Thyroid gland (tissue), 4 donors: Measurements from ENCODE around the gene B4GALT3. TPM values are rescaled to one million over a fixed set of nuclear protein-coding genes. Genes with fewer than 3 reads are reported as not detected.
A peak's percentile ranks its signal among the peaks of the same experiment; 100 is the strongest.

ENCODE experiments used
- DNase-seq, 2 donors: peaks; one replicate each; pipeline ENCODE4 v3.0.0-alpha.2; 2019
- H3K27ac ChIP-seq, 3 donors: fragments of 200-600 bp; sonication (generic); 1 replicate in 2 of 3; 2 replicates in 1 of 3; pipeline ENCODE4 v1.5.1; 2016 to 2019; ENCODE audit warnings: mild to moderate bottlenecking in 1 of 3, moderate library complexity in 1 of 3
- H3K27me3 ChIP-seq: fragments of 200-600 bp; sonication (generic); one replicate; pipeline ENCODE4 v1.5.1; 2019
- H3K36me3 ChIP-seq, 2 donors: fragments of 200-600 bp; sonication (generic); one replicate each; pipeline ENCODE4 v1.5.1; 2016 to 2019
- H3K4me1 ChIP-seq, 2 donors: fragments of 200-600 bp; sonication (generic); one replicate each; pipeline ENCODE4 v1.5.1; 2017 to 2019
- H3K4me3 ChIP-seq, 3 donors: fragments of 200-600 bp; sonication (generic); replicated peaks in 1 of 3; 1 replicate in 2 of 3; 2 replicates in 1 of 3; pipeline ENCODE4 v1.5.1; 2016; ENCODE audit warnings: mild to moderate bottlenecking in 1 of 3
- H3K9me3 ChIP-seq: fragments of 200-600 bp; sonication (generic); one replicate; pipeline ENCODE4 v1.5.1; 2017
- CTCF ChIP-seq, 6 experiments: fragments of 200-600 bp in 3 of 6; fragments of 450-650 bp in 3 of 6; sonication (generic) in 3 of 6; IDR thresholded peaks; one replicate each; pipeline ENCODE4 v1.5.1; 2016 to 2019; ENCODE audit warnings: antibody characterized with exemption in 6 of 6, mild to moderate bottlenecking in 2 of 6, inconsistent platforms in 1 of 6, moderate library complexity in 1 of 6
- POLR2A ChIP-seq, 2 donors: fragments of 450-650 bp; IDR thresholded peaks; one replicate each; pipeline ENCODE4 v1.6.1; 2017; ENCODE audit warnings: antibody characterized with exemption in 2 of 2, mild to moderate bottlenecking in 2 of 2, moderate library complexity in 1 of 2
- WGBS, 2 donors: methylation state at CpG; one replicate each; pipeline ENCODE4 v1.1.5; 2017; 5-methylcytosine and 5-hydroxymethylcytosine counted together
- intact Hi-C: fragments of 100-400 bp; cut with DNase I; formaldehyde crosslinking; loops from one replicate; pipeline ENCODE4 v1.15.1; 2023
- total RNA-seq, 4 donors: library from RNA; depleted of rRNA; stranded (reverse); fragments of >200 nt; gene quantifications; one replicate each; pipeline ENCODE4 v1.2.3, GENCODE V29; 2016

B4GALT3 gene
- total RNA-seq, 4 donors from 2014 or later, result 24.1 to 34.0 (median 29.2) TPM

- Histone ChIP-seq H3K4me1 (peaks cover 8 to 28% of the 10 kb centered on the region in 2 donors), H3K36me3 (no peaks in the 10 kb centered on the region), H3K27me3 (no peaks in the 10 kb centered on the region), H3K4me3 (peak overlapping the region in 1 of 3 donors; percentile 38), H3K9me3 (no peaks in the 10 kb centered on the region), H3K27ac (peak overlapping the region in 2 of 3 donors; percentile 94 to 96)
- no peak for TF ChIP-seq POLR2A (IDR thresholded peaks at IDR 0.05)
- TF ChIP-seq CTCF (IDR thresholded peaks at IDR 0.05), result no peak
- WGBS, 2 donors, result 88 to 96% methylated on average over 6 to 7 of the region's 7 CpGs
- DNase-seq, result no peak
- intact Hi-C loops, result loop anchor here (10.0 kb wide), 1 partner anchor 189 kb away; no protein-coding TSS in a partner anchor
Observed at GRCh38 chr1:161196111-161196510, 18.8 kb upstream of the B4GALT3 start.

- Histone ChIP-seq H3K36me3 (no peaks in the 10 kb centered on the region), H3K4me3 (peak overlapping the region in 1 of 3 donors; percentile 6), H3K4me1 (peaks cover 4 to 19% of the 10 kb centered on the region in 2 donors), H3K27ac (no peak overlapping the region), H3K9me3 (no peaks in the 10 kb centered on the region), H3K27me3 (no peaks in the 10 kb centered on the region)
- 76 to 86% methylated on average over 4 of the region's 4 CpGs for WGBS, 2 donors
- TF ChIP-seq CTCF (IDR thresholded peaks at IDR 0.05) (no peak), POLR2A (IDR thresholded peaks at IDR 0.05) (no peak)
- intact Hi-C loops, result loop anchor here (10.0 kb wide), 1 partner anchor 190 kb away; no protein-coding TSS in a partner anchor
- no peak for DNase-seq
Observed at GRCh38 chr1:161195171-161195570, 17.9 kb upstream of the B4GALT3 start.

GRCh38 chr1:161193561-161194235 is 16.4 kb upstream of the B4GALT3 start:
- no peaks in the 10 kb centered on the region for H3K27me3 ChIP-seq
- H3K27ac ChIP-seq, result peak overlapping the region in 1 of 3 donors; percentile 33
- 79 to 86% methylated on average over 14 to 19 of the region's 21 CpGs for WGBS, 2 donors
- intact Hi-C loops, result loop anchor here (10.0 kb wide), 1 partner anchor 191 kb away; no protein-coding TSS in a partner anchor
- H3K36me3 ChIP-seq, result no peaks in the 10 kb centered on the region
- peaks cover 0 to 7% of the 10 kb centered on the region in 2 donors for H3K4me1 ChIP-seq
- DNase-seq, result no peak
- TF ChIP-seq CTCF (IDR thresholded peaks at IDR 0.05) (no peak), POLR2A (IDR thresholded peaks at IDR 0.05) (no peak)
- no peak overlapping the region for H3K4me3 ChIP-seq
- no peaks in the 10 kb centered on the region for H3K9me3 ChIP-seq

GRCh38 chr1:161192476-161193465 is 15.5 kb upstream of the B4GALT3 start:
- intact Hi-C loops, result loop anchor here (10.0 kb wide), 1 partner anchor 192 kb away; no protein-coding TSS in a partner anchor
- Histone ChIP-seq H3K4me1 (peaks cover 0 to 7% of the 10 kb centered on the region in 2 donors), H3K27ac (no peak overlapping the region), H3K36me3 (no peaks in the 10 kb centered on the region), H3K27me3 (no peaks in the 10 kb centered on the region), H3K9me3 (no peaks in the 10 kb centered on the region), H3K4me3 (no peak overlapping the region)
- WGBS, 2 donors, result 50 to 52% methylated on average over 10 to 12 of the region's 15 CpGs
- DNase-seq, result peak; percentile 52 to 55
- TF ChIP-seq POLR2A (IDR thresholded peaks at IDR 0.05), result no peak
- peak; percentile 40 to 90 (median 66) for TF ChIP-seq CTCF (IDR thresholded peaks at IDR 0.05)
